Panc1 (cell line): ENCODE measurements around the gene FBLN1.

Experiments
- CTCF ChIP-seq: fragments of 450-650 bp; IDR thresholded peaks from 2 replicates; pipeline ENCODE4 v1.5.1; 2017; ENCODE audit warnings: mild to moderate bottlenecking
- POLR2AphosphoS5 ChIP-seq: IDR thresholded peaks from 2 replicates; pipeline ENCODE4 v1.6.1; 2012; ENCODE audit warnings: mild to moderate bottlenecking, low read depth, low read length, moderate library complexity
- REST ChIP-seq, 2 experiments: IDR thresholded peaks; 2 replicates each; pipeline ENCODE4 v1.6.1; 2011 to 2012; ENCODE audit warnings: low read depth in 2 of 2, control low read depth in 1 of 2, low read length in 1 of 2, mild to moderate bottlenecking in 1 of 2, moderate library complexity in 1 of 2; ENCODE audit not compliant: insufficient read depth in 1 of 2
- SIN3A ChIP-seq: IDR thresholded peaks from 2 replicates; pipeline ENCODE4 v1.6.1; 2012; ENCODE audit warnings: low read depth, mild to moderate bottlenecking, low read length, moderate library complexity, borderline replicate concordance; ENCODE audit not compliant: insufficient read depth

- TF ChIP-seq POLR2AphosphoS5 (no peak), CTCF (no peak), REST (IDR thresholded peaks at IDR 0.05; ENCODE audit: insufficient read depth in 1 of 2, low read depth in 2 of 2, low read length in 1 of 2) (no peak), SIN3A (no peak)
These were observed 29.0 kb downstream of the FBLN1 start for GRCh38 chr22:45531441-45532234.
